Esophagus squamous epithelium (tissue), 4 donors: Measurements from ENCODE around the gene PCDHGB5.

Experiments
- CTCF ChIP-seq, 6 experiments: fragments of 450-650 bp in 4 of 6; fragments of 200-600 bp in 2 of 6; sonication (generic) in 2 of 6; IDR thresholded peaks; one replicate each; pipeline ENCODE4 v1.5.1; 2016 to 2019; ENCODE audit warnings: antibody characterized with exemption in 6 of 6, mild to moderate bottlenecking in 4 of 6, moderate library complexity in 4 of 6
- POLR2A ChIP-seq, 4 donors: fragments of 450-650 bp; IDR thresholded peaks; one replicate each; pipeline ENCODE4 v1.6.1; 2017; ENCODE audit warnings: antibody characterized with exemption in 4 of 4, mild to moderate bottlenecking in 4 of 4, moderate library complexity in 3 of 4

- TF ChIP-seq CTCF (IDR thresholded peaks at IDR 0.05) (no peak), POLR2A (IDR thresholded peaks at IDR 0.05) (no peak)
Measured at GRCh38 chr5:141351591-141351990, 46.2 kb upstream of the PCDHGB5 start.
